Measurements from ENCODE around the gene SPIRE1.

The SPIRE1 gene

DNA sequence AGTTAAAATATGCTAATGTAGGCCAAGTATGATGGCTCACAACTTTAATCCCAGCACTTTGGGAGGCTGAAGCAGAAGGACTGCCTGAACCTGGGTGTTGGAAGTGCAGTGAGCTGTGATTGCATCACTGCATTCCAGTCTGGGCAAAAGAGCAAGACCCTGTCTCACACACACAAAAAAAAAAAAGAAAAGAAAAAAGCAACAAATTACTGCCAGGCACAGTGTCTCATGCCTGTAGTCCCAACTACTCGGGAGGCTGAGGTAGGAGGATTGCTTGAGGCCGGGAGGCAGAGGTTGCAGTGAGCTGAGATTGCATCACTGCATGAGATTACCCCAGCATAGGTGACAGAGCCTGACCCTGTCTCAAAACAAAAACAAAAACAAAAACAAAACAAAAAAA is 139.6 kb downstream of the SPIRE1 start:
- TF ChIP-seq CTCF (conservative IDR thresholded peaks at IDR 0.05) = no peak
- H3K27ac ChIP-seq = no peak overlapping the region

- TF ChIP-seq CTCF (conservative IDR thresholded peaks at IDR 0.05) = no peak
- H3K27ac ChIP-seq = no peak overlapping the region
Measured at GRCh38 chr18:12517142-12517825, 140.6 kb downstream of the SPIRE1 start.

DNA sequence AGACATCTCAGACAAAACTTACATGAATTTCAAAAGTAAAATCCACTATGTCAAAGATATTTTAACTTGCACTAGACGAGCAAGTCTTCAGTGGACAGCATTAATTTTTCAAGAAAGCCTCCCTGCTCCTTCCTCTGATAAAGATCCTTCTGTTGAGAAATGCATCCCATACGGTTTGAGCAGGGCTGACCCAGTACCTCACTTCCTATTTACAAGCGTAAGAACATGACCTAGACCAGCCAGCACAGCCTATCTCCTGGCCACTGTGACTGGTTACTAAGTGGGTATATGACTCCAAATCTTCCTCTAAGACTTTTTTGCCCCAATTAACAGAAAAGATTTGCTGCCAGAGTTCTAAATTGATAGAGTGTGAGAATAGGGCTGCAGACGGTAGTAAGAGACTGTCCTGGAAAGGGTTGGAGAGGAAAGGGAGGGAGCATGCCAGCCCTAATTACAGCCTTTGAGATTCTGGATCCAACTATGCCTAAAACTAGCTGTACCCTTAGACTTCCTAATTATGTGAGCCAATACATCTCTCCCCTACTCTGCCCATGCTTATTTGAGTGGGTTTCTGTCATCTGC is 141.8 kb downstream of the SPIRE1 start:
- TF ChIP-seq CTCF (conservative IDR thresholded peaks at IDR 0.05) = no peak
- no peak overlapping the region for H3K27ac ChIP-seq

- no peak overlapping the region for H3K27ac ChIP-seq
- TF ChIP-seq CTCF (conservative IDR thresholded peaks at IDR 0.05) = no peak
Measured at GRCh38 chr18:12515550-12515949, 142.4 kb downstream of the SPIRE1 start.

GRCh38 chr18:12507007-12507406 is 150.9 kb downstream of the SPIRE1 start:
- no peak for TF ChIP-seq CTCF (conservative IDR thresholded peaks at IDR 0.05)
- H3K27ac ChIP-seq = no peak overlapping the region

DNA sequence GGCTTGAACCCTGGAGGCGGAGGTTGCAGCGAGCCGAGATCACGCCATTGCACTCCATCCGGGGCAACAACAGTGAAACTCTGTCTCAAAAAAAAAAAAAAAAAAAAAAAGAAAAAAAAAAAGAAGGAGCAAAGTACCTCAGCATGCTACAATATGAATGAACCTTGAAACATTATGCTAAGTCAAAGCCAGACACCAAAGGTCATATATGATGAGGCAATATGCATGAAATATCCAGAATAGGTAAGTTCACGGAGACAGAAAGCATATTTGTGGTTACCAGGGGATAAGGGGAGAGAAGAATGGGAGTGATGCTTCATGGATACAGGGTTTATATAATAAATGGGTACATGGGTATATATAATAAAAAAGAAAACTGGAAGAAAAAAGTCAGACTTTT is 156.9 kb downstream of the SPIRE1 start:
- no peak for TF ChIP-seq CTCF (conservative IDR thresholded peaks at IDR 0.05)
- H3K27ac ChIP-seq = no peak overlapping the region

GRCh38 chr18:12497839-12498238 is 160.1 kb downstream of the SPIRE1 start:
- no peak for TF ChIP-seq CTCF (conservative IDR thresholded peaks at IDR 0.05)
- no peak overlapping the region for H3K27ac ChIP-seq

Measured in VCaP (cell line).